Kidney epithelial cell (primary cell): ENCODE results near the gene JKAMP. TPM values are rescaled to one million over a fixed set of nuclear protein-coding genes. Genes with fewer than 3 reads are reported as not detected.

Source experiments
- DNase-seq: peaks from one replicate; pipeline ENCODE4 v3.0.0-alpha.2; 2010; ENCODE audit warnings: low read depth
- H3K27me3 ChIP-seq: 2 replicates; pipeline ENCODE4 v1.6.0; 2011; ENCODE audit warnings: low read length; ENCODE audit not compliant: control insufficient read depth, insufficient read depth
- H3K36me3 ChIP-seq: 2 replicates; pipeline ENCODE4 v1.5.1; 2011; ENCODE audit warnings: low read length; ENCODE audit not compliant: control insufficient read depth, insufficient read depth
- H3K4me3 ChIP-seq: 2 replicates; pipeline ENCODE4 v1.5.1; 2011; ENCODE audit warnings: low read depth, mild to moderate bottlenecking, control low read depth, low read length
- CTCF ChIP-seq: IDR thresholded peaks from 2 replicates; pipeline ENCODE4 v1.5.1; 2011; ENCODE audit warnings: mild to moderate bottlenecking, moderate library complexity, low read length, control low read depth, inconsistent platforms; ENCODE audit not compliant: insufficient read depth, poor library complexity, severe bottlenecking
- total RNA-seq: library from RNA; depleted of rRNA; stranded (reverse); fragments of >200 nt; gene quantifications from 2 replicates; pipeline ENCODE4 v1.2.3, GENCODE V29; 2015

The JKAMP gene
- total RNA-seq, 1 donor from 2014 or later = 66.7 TPM

GRCh38 chr14:59475709-59476108 is 8.6 kb upstream of the JKAMP start:
- no peaks in the 10 kb centered on the region for H3K36me3 ChIP-seq
- no peak for TF ChIP-seq CTCF
- H3K27me3 ChIP-seq = no peaks in the 10 kb centered on the region

GRCh38 chr14:59478540-59478939 is 5.8 kb upstream of the JKAMP start:
- no peak for DNase-seq
- no peaks in the 10 kb centered on the region for H3K27me3 ChIP-seq
- H3K36me3 ChIP-seq = no peaks in the 10 kb centered on the region
- TF ChIP-seq CTCF = no peak
- H3K4me3 ChIP-seq = no peak overlapping the region

More at GRCh38 chr14:59475709-59476108, 8.6 kb upstream of the JKAMP start:
- DNase-seq = no peak
- H3K4me3 ChIP-seq = no peak overlapping the region

GRCh38 chr14:59480166-59480565 is 4.2 kb upstream of the JKAMP start:
- no peak for TF ChIP-seq CTCF
- H3K27me3 ChIP-seq = no peaks in the 10 kb centered on the region
- no peak overlapping the region for H3K4me3 ChIP-seq
- DNase-seq = no peak
- no peaks in the 10 kb centered on the region for H3K36me3 ChIP-seq

GRCh38 chr14:59481407-59481806 is 2.9 kb upstream of the JKAMP start:
- no peak for TF ChIP-seq CTCF
- Histone ChIP-seq H3K36me3 (no peaks in the 10 kb centered on the region), H3K27me3 (no peaks in the 10 kb centered on the region), H3K4me3 (no peak overlapping the region)
- DNase-seq = no peak

- no peak for DNase-seq
- no peaks in the 10 kb centered on the region for H3K36me3 ChIP-seq
- no peak for TF ChIP-seq CTCF
- no peaks in the 10 kb centered on the region for H3K27me3 ChIP-seq
- H3K4me3 ChIP-seq = peak overlapping the region; percentile 83
Observed at GRCh38 chr14:59481871-59482540, 2.3 kb upstream of the JKAMP start.

- peak; percentile 91 for DNase-seq
- Histone ChIP-seq H3K36me3 (no peaks in the 10 kb centered on the region), H3K4me3 (peak overlapping the region; percentile 83), H3K27me3 (no peaks in the 10 kb centered on the region)
- TF ChIP-seq CTCF = no peak
Observed at GRCh38 chr14:59482541-59483331, 1.6 kb upstream of the JKAMP start.
